NCI-H774 (cell line): ENCODE measurements around the gene NR0B2.
A peak's percentile ranks its signal among the peaks of the same experiment; 100 is the strongest.

Experiments
- DNase-seq: peaks from one replicate; lab custom pipeline; 2025; lab: John Stamatoyannopoulos, UW

Gene NR0B2

GRCh38 chr1:26936823-26937222, 23.0 kb upstream of the NR0B2 start:
- DNase-seq, result no peak

- DNase-seq, result no peak
Measured at GRCh38 chr1:26932531-26932930, 18.8 kb upstream of the NR0B2 start.

- DNase-seq, result no peak
Measured at GRCh38 chr1:26923711-26924110, 9.9 kb upstream of the NR0B2 start.

GRCh38 chr1:26922901-26923300, 9.1 kb upstream of the NR0B2 start:
- DNase-seq, result no peak

GRCh38 chr1:26922431-26922729, 8.6 kb upstream of the NR0B2 start:
- no peak for DNase-seq

- DNase-seq, result peak; percentile 85
Measured at GRCh38 chr1:26921540-26922430, 8.0 kb upstream of the NR0B2 start, which contains the start of gene NUDC. Gene NUDC, plus strand, starts transcription at chr1:26921743. Its CDS starts 106 bp downstream, at chr1:26921849.

- no peak for DNase-seq
Measured at GRCh38 chr1:26921126-26921539, 7.4 kb upstream of the NR0B2 start.

- no peak for DNase-seq
Measured at GRCh38 chr1:26915204-26915842, 1.5 kb upstream of the NR0B2 start.

- no peak for DNase-seq
Measured at GRCh38 chr1:26913389-26913753, 404 bp downstream of the NR0B2 start.

GRCh38 chr1:26912147-26912490, 1.7 kb downstream of the NR0B2 start:
- no peak for DNase-seq

- no peak for DNase-seq
Measured at GRCh38 chr1:26911399-26912146, 2.2 kb downstream of the NR0B2 start.

- DNase-seq, result no peak
Measured at GRCh38 chr1:26910343-26911160, 3.2 kb downstream of the NR0B2 start.

GRCh38 chr1:26909951-26910342, 3.8 kb downstream of the NR0B2 start:
- DNase-seq, result no peak

GRCh38 chr1:26907071-26907917, 6.5 kb downstream of the NR0B2 start:
- DNase-seq, result peak; percentile 29

GRCh38 chr1:26900815-26901511, 12.8 kb downstream of the NR0B2 start:
- no peak for DNase-seq

GRCh38 chr1:26900001-26900814, 13.6 kb downstream of the NR0B2 start, which contains the start of gene GPATCH3:
Gene GPATCH3, minus strand, starts transcription at chr1:26900467. Its CDS starts 25 bp downstream, at chr1:26900442.
- DNase-seq, result peak; percentile 68

GRCh38 chr1:26897351-26897750, 16.4 kb downstream of the NR0B2 start:
- DNase-seq, result no peak

- DNase-seq, result no peak
Measured at GRCh38 chr1:26894263-26894662, 19.5 kb downstream of the NR0B2 start.

- no peak for DNase-seq
Measured at GRCh38 chr1:26890467-26890796, 23.3 kb downstream of the NR0B2 start.
